Trophoblast cell (in vitro differentiated cells and primary cell): ENCODE results near the gene KIAA1958.
A peak's percentile ranks its signal among the peaks of the same experiment; 100 is the strongest.

Experiments used
- DNase-seq, 2 donors: peaks; one replicate each; pipeline ENCODE4 v3.0.0-alpha.2; 2016
- H2AFZ ChIP-seq: 2 replicates; pipeline ENCODE4 v1.6.1; 2013; ENCODE audit warnings: low read length, moderate library complexity, mild to moderate bottlenecking; ENCODE audit not compliant: insufficient read depth, poor library complexity
- H2AK5ac ChIP-seq: 2 replicates; pipeline ENCODE4 v1.6.1; 2013; ENCODE audit warnings: mild to moderate bottlenecking, low read length
- H2BK120ac ChIP-seq: 2 replicates; pipeline ENCODE4 v1.6.1; 2013; ENCODE audit warnings: low read length, mild to moderate bottlenecking, moderate library complexity; ENCODE audit not compliant: insufficient read depth, poor library complexity
- H2BK12ac ChIP-seq: 2 replicates; pipeline ENCODE4 v1.6.1; 2013; ENCODE audit warnings: mild to moderate bottlenecking, low read length, moderate library complexity
- H2BK5ac ChIP-seq: 2 replicates; pipeline ENCODE4 v1.6.1; 2013; ENCODE audit warnings: low read length, low read depth, moderate library complexity, mild to moderate bottlenecking; ENCODE audit not compliant: poor library complexity
- H3K14ac ChIP-seq: 2 replicates; pipeline ENCODE4 v1.6.1; 2013; ENCODE audit warnings: mild to moderate bottlenecking, low read length
- H3K18ac ChIP-seq: 2 replicates; pipeline ENCODE4 v1.6.1; 2013; ENCODE audit warnings: mild to moderate bottlenecking, low read length
- H3K23ac ChIP-seq: 2 replicates; pipeline ENCODE4 v1.6.1; 2013; ENCODE audit warnings: low read length
- H3K27ac ChIP-seq: 2 replicates; pipeline ENCODE4 v1.5.1; 2013; ENCODE audit warnings: low read depth, mild to moderate bottlenecking, inconsistent platforms, low read length, moderate library complexity
- H3K27me3 ChIP-seq: 2 replicates; pipeline ENCODE4 v1.6.1; 2013; ENCODE audit warnings: inconsistent platforms, mild to moderate bottlenecking, low read length, moderate library complexity; ENCODE audit not compliant: insufficient read depth
- H3K36me3 ChIP-seq, 2 experiments: 1 replicate in 1 of 2; 2 replicates in 1 of 2; pipeline ENCODE4 v1.6.1; 2013; ENCODE audit warnings: low read length in 2 of 2, mild to moderate bottlenecking in 2 of 2, moderate library complexity in 1 of 2; ENCODE audit not compliant: insufficient read depth in 2 of 2, control insufficient read depth in 1 of 2
- H3K4ac ChIP-seq: 2 replicates; pipeline ENCODE4 v1.6.1; 2013; ENCODE audit warnings: low read depth, mild to moderate bottlenecking, low read length, moderate library complexity
- H3K4me1 ChIP-seq, 2 experiments: 1 replicate in 1 of 2; 2 replicates in 1 of 2; pipeline ENCODE4 v1.6.1; 2013; ENCODE audit warnings: low read length in 2 of 2, mild to moderate bottlenecking in 2 of 2, moderate library complexity in 1 of 2; ENCODE audit not compliant: insufficient read depth in 2 of 2, control insufficient read depth in 1 of 2
- H3K4me2 ChIP-seq: 2 replicates; pipeline ENCODE4 v1.6.1; 2013; ENCODE audit warnings: inconsistent platforms, mild to moderate bottlenecking, low read length, moderate library complexity
- H3K4me3 ChIP-seq: 2 replicates; pipeline ENCODE4 v1.5.1; 2013; ENCODE audit warnings: mild to moderate bottlenecking, low read depth, low read length, inconsistent platforms
- H3K79me1 ChIP-seq: one replicate; pipeline ENCODE4 v1.6.1; 2013; ENCODE audit warnings: low read length
- H3K79me2 ChIP-seq: 2 replicates; pipeline ENCODE4 v1.6.1; 2013; ENCODE audit warnings: low read length, mild to moderate bottlenecking; ENCODE audit not compliant: control insufficient read depth, insufficient read depth, poor library complexity
- H3K9ac ChIP-seq: 2 replicates; pipeline ENCODE4 v1.6.1; 2013; ENCODE audit warnings: mild to moderate bottlenecking, low read length
- H3K9me3 ChIP-seq: 2 replicates; pipeline ENCODE4 v1.6.1; 2013; ENCODE audit warnings: low read depth, mild to moderate bottlenecking, control low read depth, inconsistent platforms, low read length; ENCODE audit not compliant: insufficient read depth
- H4K12ac ChIP-seq: 2 replicates; pipeline ENCODE4 v1.6.1; 2013; ENCODE audit warnings: low read depth, mild to moderate bottlenecking, low read length, moderate library complexity
- H4K8ac ChIP-seq: 2 replicates; pipeline ENCODE4 v1.6.1; 2013; ENCODE audit warnings: low read depth, mild to moderate bottlenecking, low read length, moderate library complexity
- H4K91ac ChIP-seq: one replicate; pipeline ENCODE4 v1.6.1; 2013; ENCODE audit warnings: low read depth, mild to moderate bottlenecking, low read length, moderate library complexity
- WGBS: extraction: QIAGEN DNeasy Blood & Tissue Kit; methylation state at CpG from one replicate; pipeline ENCODE4 v1.1.7; 2013; ENCODE audit warnings: missing lambda C conversion rate; ENCODE audit not compliant: insufficient read length, insufficient coverage; ENCODE audit errors: extremely low coverage; 5-methylcytosine and 5-hydroxymethylcytosine counted together

The KIAA1958 gene

DNA sequence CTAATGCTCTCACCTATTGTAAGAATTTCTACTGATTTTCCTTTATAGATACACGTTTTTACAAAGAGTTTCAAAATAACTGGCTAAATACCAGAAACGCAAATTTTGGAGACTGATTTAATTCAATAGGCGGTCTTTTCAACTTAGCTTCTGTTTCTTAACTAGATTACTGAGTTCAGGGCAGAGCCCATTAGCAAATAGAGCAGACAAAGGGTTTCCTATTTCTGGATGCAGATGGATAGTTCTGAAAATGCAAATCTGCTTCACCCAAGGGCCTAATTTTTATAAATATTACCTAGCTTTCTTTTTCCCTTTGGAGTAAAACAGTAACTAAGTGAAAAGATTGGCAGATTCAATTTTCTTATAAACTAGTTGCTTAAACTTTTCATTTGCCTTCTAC, 13.6 kb upstream of the KIAA1958 start:
- Histone ChIP-seq H3K9ac (no peak overlapping the region), H3K79me1 (no peaks in the 10 kb centered on the region), H2BK12ac (no peak overlapping the region), H4K12ac (no peak overlapping the region), H3K14ac (no peak overlapping the region), H2BK120ac (no peak overlapping the region), H3K36me3 (peaks cover 0 to 3% of the 10 kb centered on the region in 2 experiments), H2AFZ (no peak overlapping the region), H2BK5ac (no peak overlapping the region), H4K91ac (no peak overlapping the region), H3K23ac (no peak overlapping the region), H3K18ac (no peak overlapping the region), H3K4me2 (no peak overlapping the region), H3K4me3 (no peak overlapping the region), H3K27ac (no peak overlapping the region), H3K4ac (no peak overlapping the region), H3K79me2 (no peaks in the 10 kb centered on the region), H4K8ac (no peak overlapping the region), H2AK5ac (no peak overlapping the region), H3K4me1 (no peaks in the 10 kb centered on the region), H3K9me3 (no peaks in the 10 kb centered on the region), H3K27me3 (no peaks in the 10 kb centered on the region)
- no CpG with 5 or more reads among the region's 3 CpGs for WGBS
- DNase-seq, result no peak

DNA sequence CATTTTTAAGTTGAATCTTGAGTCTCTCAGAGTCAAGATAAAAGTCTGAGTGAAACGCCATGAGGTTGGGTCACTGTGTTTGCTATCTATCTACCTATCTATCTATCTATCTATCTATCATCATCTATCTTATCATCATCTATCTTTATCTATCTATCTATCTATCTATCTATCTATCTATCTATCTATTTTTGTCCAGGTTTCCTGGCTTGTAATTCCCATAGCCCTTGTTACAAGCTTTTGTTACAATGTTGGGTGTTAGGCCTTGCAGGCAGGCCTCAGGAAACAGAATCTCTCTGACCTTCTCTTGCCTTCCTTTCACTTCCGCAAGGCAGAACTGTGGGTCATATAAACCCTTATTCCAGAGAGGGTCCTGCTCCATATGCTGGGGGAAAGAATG, 12.6 kb upstream of the KIAA1958 start:
- H2AK5ac ChIP-seq, result no peak overlapping the region
- H3K9ac ChIP-seq, result no peak overlapping the region
- H3K23ac ChIP-seq, result no peak overlapping the region
- no peak overlapping the region for H3K18ac ChIP-seq
- no peak overlapping the region for H4K91ac ChIP-seq
- H2BK5ac ChIP-seq, result no peak overlapping the region
- no peak overlapping the region for H3K4me3 ChIP-seq
- no peak overlapping the region for H2BK12ac ChIP-seq
- no peaks in the 10 kb centered on the region for H3K27me3 ChIP-seq
- H3K4ac ChIP-seq, result no peak overlapping the region
- no peak overlapping the region for H2AFZ ChIP-seq
- DNase-seq, result peak in 1 of 2 donors; percentile 66
- no peak overlapping the region for H3K4me2 ChIP-seq
- H4K8ac ChIP-seq, result no peak overlapping the region
- H3K79me1 ChIP-seq, result no peaks in the 10 kb centered on the region
- no peak overlapping the region for H3K14ac ChIP-seq
- no peaks in the 10 kb centered on the region for H3K9me3 ChIP-seq
- no peak overlapping the region for H3K27ac ChIP-seq
- no peaks in the 10 kb centered on the region for H3K79me2 ChIP-seq
- H3K36me3 ChIP-seq, result peaks cover 0 to 3% of the 10 kb centered on the region in 2 experiments
- H3K4me1 ChIP-seq, result no peaks in the 10 kb centered on the region
- no CpG with 5 or more reads among the region's 2 CpGs for WGBS
- no peak overlapping the region for H4K12ac ChIP-seq
- no peak overlapping the region for H2BK120ac ChIP-seq

DNA sequence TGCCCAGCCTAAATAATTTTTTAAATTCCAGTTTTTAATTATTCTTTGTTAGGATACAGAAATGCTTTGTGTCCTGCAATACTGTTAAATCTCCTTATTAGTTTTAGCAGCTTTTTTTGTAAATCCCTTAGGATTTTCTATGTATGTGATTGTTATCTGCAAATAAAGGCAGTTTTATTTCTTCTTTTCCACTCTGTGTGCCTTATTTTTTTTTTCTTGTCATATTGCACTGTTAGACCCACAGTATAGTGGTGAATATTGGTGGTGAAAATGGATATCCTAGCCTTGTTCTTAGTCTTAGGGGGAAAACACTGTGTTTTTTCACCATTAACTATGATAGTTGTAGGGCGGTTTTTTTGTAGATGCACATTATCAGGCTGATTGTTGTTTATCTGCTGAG, 11.3 kb upstream of the KIAA1958 start:
- no peak overlapping the region for H3K4me2 ChIP-seq
- no peaks in the 10 kb centered on the region for H3K79me1 ChIP-seq
- WGBS, result no CpG with 5 or more reads among the region's 1 CpG
- H3K14ac ChIP-seq, result no peak overlapping the region
- H4K8ac ChIP-seq, result no peak overlapping the region
- no peak overlapping the region for H2BK5ac ChIP-seq
- DNase-seq, result no peak
- no peak overlapping the region for H2BK12ac ChIP-seq
- no peak overlapping the region for H3K9ac ChIP-seq
- H3K36me3 ChIP-seq, result peaks cover 0 to 3% of the 10 kb centered on the region in 2 experiments
- H3K27me3 ChIP-seq, result no peaks in the 10 kb centered on the region
- H4K12ac ChIP-seq, result no peak overlapping the region
- no peak overlapping the region for H3K18ac ChIP-seq
- H3K4me3 ChIP-seq, result no peak overlapping the region
- no peak overlapping the region for H2AFZ ChIP-seq
- no peak overlapping the region for H4K91ac ChIP-seq
- H3K27ac ChIP-seq, result no peak overlapping the region
- no peak overlapping the region for H2BK120ac ChIP-seq
- H3K79me2 ChIP-seq, result no peaks in the 10 kb centered on the region
- no peaks in the 10 kb centered on the region for H3K9me3 ChIP-seq
- H2AK5ac ChIP-seq, result no peak overlapping the region
- H3K4ac ChIP-seq, result no peak overlapping the region
- H3K4me1 ChIP-seq, result no peaks in the 10 kb centered on the region
- no peak overlapping the region for H3K23ac ChIP-seq

DNA sequence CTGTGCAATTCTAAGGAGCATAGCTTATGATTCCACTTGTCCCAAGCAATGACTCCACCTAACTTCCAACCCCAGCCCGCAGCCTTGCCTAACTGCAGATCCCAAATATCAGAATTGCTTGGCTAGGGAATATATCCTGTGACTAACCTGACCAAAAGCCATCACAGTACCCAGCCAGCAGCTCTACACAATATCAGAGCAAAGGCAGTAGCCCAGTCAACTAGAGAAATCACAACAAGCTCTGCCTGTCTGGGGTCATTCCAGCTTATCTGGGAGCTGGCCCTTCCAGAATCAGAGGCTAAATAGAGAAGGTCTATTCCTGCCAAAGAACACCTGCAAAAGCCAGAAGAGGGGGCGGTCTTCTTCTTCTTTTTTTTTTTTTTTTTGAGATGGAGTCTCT, 9.3 kb upstream of the KIAA1958 start:
- Histone ChIP-seq H3K79me2 (no peaks in the 10 kb centered on the region), H3K14ac (no peak overlapping the region), H3K27ac (no peak overlapping the region), H3K79me1 (no peaks in the 10 kb centered on the region), H3K18ac (no peak overlapping the region), H3K27me3 (no peaks in the 10 kb centered on the region), H2BK5ac (no peak overlapping the region), H3K9ac (no peak overlapping the region), H3K4me1 (no peaks in the 10 kb centered on the region), H3K23ac (no peak overlapping the region), H3K4me2 (no peak overlapping the region), H4K12ac (no peak overlapping the region), H2AK5ac (no peak overlapping the region), H3K36me3 (peaks cover 0 to 3% of the 10 kb centered on the region in 2 experiments), H3K4ac (no peak overlapping the region), H4K91ac (no peak overlapping the region), H4K8ac (no peak overlapping the region), H2AFZ (no peak overlapping the region), H3K9me3 (no peaks in the 10 kb centered on the region), H2BK120ac (no peak overlapping the region), H3K4me3 (no peak overlapping the region), H2BK12ac (no peak overlapping the region)
- no CpG with 5 or more reads among the region's 2 CpGs for WGBS
- DNase-seq, result no peak
